Rectal smooth muscle tissue (tissue), 1 donor: ENCODE measurements around the gene PCDHGA1.
A peak's percentile ranks its signal among the peaks of the same experiment; 100 is the strongest.
"Not testable (repeated sequence)": the region's sequence is repeated elsewhere in the genome, so short reads cannot be mapped to it uniquely, and the experiment has no call there.

Experiments
- H3K27ac ChIP-seq: one replicate; pipeline ENCODE4 v1.7.0; 2013; ENCODE audit warnings: low read depth, low read length, inconsistent platforms
- H3K27me3 ChIP-seq: one replicate; pipeline ENCODE4 v1.7.0; 2013; ENCODE audit warnings: low read length; ENCODE audit not compliant: control insufficient read depth, insufficient read depth
- H3K36me3 ChIP-seq: one replicate; pipeline ENCODE4 v1.7.0; 2013; ENCODE audit warnings: low read length; ENCODE audit not compliant: control insufficient read depth, insufficient read depth
- H3K4me1 ChIP-seq: one replicate; pipeline ENCODE4 v1.7.0; 2013; ENCODE audit warnings: low read length; ENCODE audit not compliant: control insufficient read depth, insufficient read depth
- H3K4me3 ChIP-seq: one replicate; pipeline ENCODE4 v1.7.0; 2013; ENCODE audit warnings: low read length
- H3K9ac ChIP-seq: one replicate; pipeline ENCODE4 v1.7.0; 2013; ENCODE audit warnings: low read length

The PCDHGA1 gene

GRCh38 chr5:141332571-141332970 lies 2.3 kb downstream of the PCDHGA1 start:
- not testable (repeated sequence) for H3K4me3 ChIP-seq, H3K36me3 ChIP-seq, H3K27me3 ChIP-seq, H3K4me1 ChIP-seq, H3K9ac ChIP-seq, H3K27ac ChIP-seq

GRCh38 chr5:141338538-141339306 lies 8.4 kb downstream of the PCDHGA1 start, which contains the start of gene PCDHGA2:
PCDHGA2 (plus strand) TSS chr5:141338760.
- no peaks in the 10 kb centered on the region for H3K36me3 ChIP-seq
- H3K4me1 ChIP-seq: no peaks in the 10 kb centered on the region
- no peak within 1 kb of the TSS for H3K27ac ChIP-seq
- no peaks in the 10 kb centered on the region for H3K27me3 ChIP-seq
- no peak within 1 kb of the TSS for H3K9ac ChIP-seq
- H3K4me3 ChIP-seq: peak within 1 kb of the TSS; percentile 49

GRCh38 chr5:141340781-141341354 lies 10.6 kb downstream of the PCDHGA1 start:
- H3K9ac ChIP-seq, H3K27ac ChIP-seq, H3K27me3 ChIP-seq, H3K36me3 ChIP-seq, H3K4me3 ChIP-seq, H3K4me1 ChIP-seq: not testable (repeated sequence)

GRCh38 chr5:141342773-141343172 lies 12.5 kb downstream of the PCDHGA1 start:
- no peak overlapping the region for H3K9ac ChIP-seq
- H3K27me3 ChIP-seq: no peaks in the 10 kb centered on the region
- H3K4me1 ChIP-seq: no peaks in the 10 kb centered on the region
- no peaks in the 10 kb centered on the region for H3K36me3 ChIP-seq
- no peak overlapping the region for H3K4me3 ChIP-seq
- no peak overlapping the region for H3K27ac ChIP-seq

- Histone ChIP-seq H3K27me3 (no peaks in the 10 kb centered on the region), H3K4me1 (no peaks in the 10 kb centered on the region), H3K4me3 (no peak within 1 kb of the TSS), H3K9ac (no peak within 1 kb of the TSS), H3K36me3 (no peaks in the 10 kb centered on the region), H3K27ac (no peak within 1 kb of the TSS)
Observed at GRCh38 chr5:141343242-141343952, 13.1 kb downstream of the PCDHGA1 start, which contains the start of gene PCDHGA3. PCDHGA3 (plus strand) TSS chr5:141343829; CDS start chr5:141344034, 205 bp downstream.

- Histone ChIP-seq H3K36me3 (no peaks in the 10 kb centered on the region), H3K27me3 (no peaks in the 10 kb centered on the region), H3K27ac (no peak overlapping the region), H3K4me3 (no peak overlapping the region), H3K4me1 (no peaks in the 10 kb centered on the region), H3K9ac (no peak overlapping the region)
Observed at GRCh38 chr5:141343953-141344463, 13.7 kb downstream of the PCDHGA1 start.

- H3K27ac ChIP-seq: no peak overlapping the region
- no peak overlapping the region for H3K9ac ChIP-seq
- H3K4me1 ChIP-seq: no peaks in the 10 kb centered on the region
- no peak overlapping the region for H3K4me3 ChIP-seq
- no peaks in the 10 kb centered on the region for H3K27me3 ChIP-seq
- H3K36me3 ChIP-seq: no peaks in the 10 kb centered on the region
Observed at GRCh38 chr5:141345327-141345726, 15.0 kb downstream of the PCDHGA1 start.

- H3K4me1 ChIP-seq, H3K9ac ChIP-seq, H3K27me3 ChIP-seq, H3K27ac ChIP-seq, H3K36me3 ChIP-seq, H3K4me3 ChIP-seq: not testable (repeated sequence)
Observed at GRCh38 chr5:141346017-141346416, 15.7 kb downstream of the PCDHGA1 start.

- H3K9ac ChIP-seq: no peak within 1 kb of the TSS
- H3K36me3 ChIP-seq: no peaks in the 10 kb centered on the region
- H3K27ac ChIP-seq: no peak within 1 kb of the TSS
- no peaks in the 10 kb centered on the region for H3K4me1 ChIP-seq
- H3K27me3 ChIP-seq: no peaks in the 10 kb centered on the region
- H3K4me3 ChIP-seq: peak within 1 kb of the TSS; percentile 52
Observed at GRCh38 chr5:141349917-141350619, 19.8 kb downstream of the PCDHGA1 start, which contains the start of gene PCDHGB1. PCDHGB1 (plus strand) TSS chr5:141350099; CDS start chr5:141350261, 162 bp downstream.

GRCh38 chr5:141351591-141351990 lies 21.3 kb downstream of the PCDHGA1 start:
- Histone ChIP-seq H3K27me3 (no peaks in the 10 kb centered on the region), H3K36me3 (no peaks in the 10 kb centered on the region), H3K4me3 (no peak overlapping the region), H3K9ac (no peak overlapping the region), H3K4me1 (no peaks in the 10 kb centered on the region), H3K27ac (no peak overlapping the region)

GRCh38 chr5:141354900-141355469 lies 24.7 kb downstream of the PCDHGA1 start, which contains the start of gene PCDHGA4:
PCDHGA4 (plus strand) TSS chr5:141355021; CDS start chr5:141355108, 87 bp downstream.
- Histone ChIP-seq H3K36me3 (no peaks in the 10 kb centered on the region), H3K27me3 (no peaks in the 10 kb centered on the region), H3K4me3 (peak within 1 kb of the TSS; percentile 29), H3K9ac (no peak within 1 kb of the TSS), H3K4me1 (no peaks in the 10 kb centered on the region), H3K27ac (no peak within 1 kb of the TSS)
